Prostate gland (tissue), 2 donors: Measurements from ENCODE around the gene APOM. TPM values are rescaled to one million over a fixed set of nuclear protein-coding genes. Genes with fewer than 3 reads are reported as not detected.

ENCODE experiments used
- DNase-seq: peaks from one replicate; pipeline ENCODE4 v3.0.0-alpha.2; 2019; ENCODE audit warnings: low spot score
- H3K27ac ChIP-seq, 2 donors: fragments of 200-600 bp; sonication (generic); 2 replicates each; pipeline ENCODE4 v1.5.1; 2017 to 2019
- H3K27me3 ChIP-seq: fragments of 200-600 bp; sonication (generic); replicated peaks from 2 replicates; pipeline ENCODE4 v1.5.1; 2019; ENCODE audit not compliant: insufficient read depth
- H3K36me3 ChIP-seq, 2 donors: fragments of 200-600 bp; sonication (generic); 1 replicate in 1 of 2; 2 replicates in 1 of 2; pipeline versions ENCODE4 v1.5.1 to v1.8.1; 2017 to 2019
- H3K4me1 ChIP-seq: fragments of 200-600 bp; sonication (generic); replicated peaks from 2 replicates; pipeline ENCODE4 v1.5.1; 2019
- H3K4me3 ChIP-seq, 2 donors: fragments of 200-600 bp; sonication (generic); 2 replicates each; pipeline ENCODE4 v1.5.1; 2017 to 2019
- H3K9me3 ChIP-seq: fragments of 200-600 bp; sonication (generic); 2 replicates; pipeline ENCODE4 v1.5.1; 2017
- POLR2A ChIP-seq: fragments of 450-650 bp; IDR thresholded peaks from one replicate; pipeline ENCODE4 v1.6.1; 2016; ENCODE audit warnings: antibody characterized with exemption, mild to moderate bottlenecking
- POLR2AphosphoS5 ChIP-seq: sonication (generic); formaldehyde crosslinking; IDR thresholded peaks from one replicate; pipeline ENCODE4 v1.6.1; 2017; ENCODE audit warnings: antibody characterized with exemption
- WGBS: methylation state at CpG from one replicate; pipeline ENCODE4 v1.1.5; 2018; 5-methylcytosine and 5-hydroxymethylcytosine counted together
- intact Hi-C: fragments of 100-400 bp; cut with DNase I; formaldehyde crosslinking; loops from one replicate; pipeline ENCODE4 v1.14.2; 2022
- total RNA-seq, 2 donors: library from RNA; depleted of rRNA; stranded (reverse); fragments of >200 nt; gene quantifications; one replicate each; pipeline ENCODE4 v1.1.0, GENCODE V29; 2016
- TF ChIP-seq, protein P1 (sequence below), 4 experiments: fragments of 200-600 bp in 2 of 4; fragments of 450-650 bp in 2 of 4; sonication (generic) in 2 of 4; IDR thresholded peaks; 1 replicate in 3 of 4; 2 replicates in 1 of 4; pipeline ENCODE4 v1.5.1; 2016 to 2019; ENCODE audit warnings: antibody characterized with exemption in 4 of 4, mild to moderate bottlenecking in 2 of 4, moderate library complexity in 2 of 4

Gene APOM
- total RNA-seq, 2 donors from 2014 or later = 1.6 to 6.8 TPM

DNA sequence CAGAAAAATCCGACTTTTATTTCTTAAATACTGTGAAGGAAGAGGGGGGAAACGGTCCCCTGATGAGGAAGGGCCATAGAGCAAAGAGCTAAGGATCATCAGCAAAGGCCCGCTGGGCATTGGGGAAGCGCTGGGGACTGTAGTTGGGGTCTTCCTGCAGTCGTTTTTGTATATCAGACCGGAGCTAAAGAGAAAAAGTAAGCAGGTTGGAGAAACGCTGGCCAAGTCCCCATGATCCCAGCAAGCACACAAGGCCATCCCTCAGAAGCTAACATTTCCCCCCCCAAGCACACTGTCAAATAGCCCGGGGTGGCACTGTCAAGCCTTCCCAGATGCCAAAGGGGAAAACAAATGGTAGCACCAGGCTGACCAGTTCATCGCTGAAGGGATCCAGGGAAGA, 16.7 kb upstream of the APOM start:
- H3K36me3 ChIP-seq = peaks cover 37 to 56% of the 10 kb centered on the region in 2 donors
- H3K4me1 ChIP-seq = no peaks in the 10 kb centered on the region
- no peaks in the 10 kb centered on the region for H3K9me3 ChIP-seq
- H3K27me3 ChIP-seq = no peaks in the 10 kb centered on the region
- WGBS = 73% methylated on average over 9 of the region's 9 CpGs
- intact Hi-C loops = no loop called here
- H3K4me3 ChIP-seq = no peak overlapping the region
- TF ChIP-seq, protein P1, sequence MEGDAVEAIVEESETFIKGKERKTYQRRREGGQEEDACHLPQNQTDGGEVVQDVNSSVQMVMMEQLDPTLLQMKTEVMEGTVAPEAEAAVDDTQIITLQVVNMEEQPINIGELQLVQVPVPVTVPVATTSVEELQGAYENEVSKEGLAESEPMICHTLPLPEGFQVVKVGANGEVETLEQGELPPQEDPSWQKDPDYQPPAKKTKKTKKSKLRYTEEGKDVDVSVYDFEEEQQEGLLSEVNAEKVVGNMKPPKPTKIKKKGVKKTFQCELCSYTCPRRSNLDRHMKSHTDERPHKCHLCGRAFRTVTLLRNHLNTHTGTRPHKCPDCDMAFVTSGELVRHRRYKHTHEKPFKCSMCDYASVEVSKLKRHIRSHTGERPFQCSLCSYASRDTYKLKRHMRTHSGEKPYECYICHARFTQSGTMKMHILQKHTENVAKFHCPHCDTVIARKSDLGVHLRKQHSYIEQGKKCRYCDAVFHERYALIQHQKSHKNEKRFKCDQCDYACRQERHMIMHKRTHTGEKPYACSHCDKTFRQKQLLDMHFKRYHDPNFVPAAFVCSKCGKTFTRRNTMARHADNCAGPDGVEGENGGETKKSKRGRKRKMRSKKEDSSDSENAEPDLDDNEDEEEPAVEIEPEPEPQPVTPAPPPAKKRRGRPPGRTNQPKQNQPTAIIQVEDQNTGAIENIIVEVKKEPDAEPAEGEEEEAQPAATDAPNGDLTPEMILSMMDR (IDR thresholded peaks at IDR 0.05) = no peak
- no peak for TF ChIP-seq POLR2AphosphoS5
- no peak for TF ChIP-seq POLR2A
- no peak overlapping the region for H3K27ac ChIP-seq
- no peak for DNase-seq

DNA sequence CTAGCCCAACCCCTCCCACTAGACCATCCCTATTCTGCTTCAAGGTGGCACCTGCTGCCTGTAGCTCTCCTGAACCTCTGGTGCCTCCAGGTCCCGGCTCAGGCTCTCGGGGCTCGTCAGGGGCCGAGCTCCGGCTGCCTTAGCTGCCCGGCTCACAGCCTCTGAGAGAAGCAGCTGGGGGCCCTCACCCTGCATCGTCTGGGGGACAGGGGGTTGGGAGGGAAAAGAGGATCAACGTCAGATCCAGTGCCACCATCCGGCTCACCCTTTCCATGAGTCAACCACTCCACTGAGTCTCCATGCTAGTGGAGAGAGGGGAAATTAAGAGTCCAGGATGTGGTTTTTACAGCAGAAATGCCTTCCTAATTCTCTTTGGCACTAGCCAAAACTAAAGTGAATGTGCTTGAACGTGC, 16.2 kb upstream of the APOM start:
- peaks cover 40 to 60% of the 10 kb centered on the region in 2 donors for H3K36me3 ChIP-seq
- no peaks in the 10 kb centered on the region for H3K27me3 ChIP-seq
- H3K4me3 ChIP-seq = no peak overlapping the region
- H3K4me1 ChIP-seq = no peaks in the 10 kb centered on the region
- intact Hi-C loops = no loop called here
- H3K27ac ChIP-seq = no peak overlapping the region
- 60% methylated on average over 5 of the region's 10 CpGs for WGBS
- no peaks in the 10 kb centered on the region for H3K9me3 ChIP-seq
- no peak for DNase-seq
- TF ChIP-seq POLR2AphosphoS5 (no peak), POLR2A (no peak)
- TF ChIP-seq, protein P1 (IDR thresholded peaks at IDR 0.05) = no peak

DNA sequence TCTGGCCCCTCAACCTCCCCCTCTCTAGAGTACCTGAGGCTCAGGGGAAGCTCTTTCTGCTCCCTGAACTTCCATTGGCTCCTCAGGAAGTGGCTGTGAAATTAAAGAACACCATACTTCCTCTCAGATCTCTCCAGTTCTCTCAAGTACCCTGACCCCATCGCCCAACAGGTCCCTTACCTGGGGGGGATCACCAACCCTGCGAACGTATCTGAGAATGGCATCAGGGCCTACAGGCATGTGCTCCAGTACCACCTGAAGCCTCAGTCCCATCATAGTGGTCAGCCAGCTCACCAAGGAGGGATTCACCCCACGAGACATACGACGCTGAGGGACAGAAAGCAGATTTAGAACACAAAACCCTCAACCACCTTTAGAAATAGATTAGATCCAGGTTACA, 15.1 kb upstream of the APOM start:
- Histone ChIP-seq H3K4me1 (no peaks in the 10 kb centered on the region), H3K4me3 (no peak overlapping the region), H3K36me3 (peaks cover 39 to 63% of the 10 kb centered on the region in 2 donors), H3K9me3 (no peaks in the 10 kb centered on the region), H3K27ac (no peak overlapping the region), H3K27me3 (no peaks in the 10 kb centered on the region)
- WGBS = 97% methylated on average over 6 of the region's 6 CpGs
- no peak for DNase-seq
- intact Hi-C loops = no loop called here
- TF ChIP-seq, protein P1 (IDR thresholded peaks at IDR 0.05) = no peak
- TF ChIP-seq POLR2AphosphoS5 = no peak
- no peak for TF ChIP-seq POLR2A

DNA sequence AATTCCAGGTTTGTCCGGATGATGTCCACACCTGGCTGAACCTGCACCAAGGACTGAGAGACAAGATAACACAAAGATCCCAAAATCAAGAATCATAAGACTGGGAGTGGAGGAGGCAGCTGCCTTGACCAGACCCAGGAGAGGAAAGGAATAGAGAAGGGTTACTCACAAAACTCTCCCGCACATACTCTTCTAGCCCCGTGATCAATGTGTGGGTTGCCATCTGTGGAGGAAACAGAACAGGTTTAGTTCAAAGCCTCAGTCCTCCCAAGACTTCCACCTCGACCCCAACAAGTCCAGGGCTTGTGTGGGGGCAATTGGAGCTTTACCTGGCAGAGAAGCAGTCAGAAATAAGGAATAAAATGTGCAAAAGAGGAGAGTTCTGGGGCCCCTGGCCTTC, 14.3 kb upstream of the APOM start:
- intact Hi-C loops = no loop called here
- Histone ChIP-seq H3K27ac (no peak overlapping the region), H3K27me3 (no peaks in the 10 kb centered on the region), H3K4me1 (no peaks in the 10 kb centered on the region), H3K4me3 (no peak overlapping the region), H3K9me3 (no peaks in the 10 kb centered on the region), H3K36me3 (peaks cover 37 to 64% of the 10 kb centered on the region in 2 donors)
- 90% methylated on average over 4 of the region's 4 CpGs for WGBS
- DNase-seq = no peak
- TF ChIP-seq, protein P1 (IDR thresholded peaks at IDR 0.05) = no peak
- TF ChIP-seq POLR2AphosphoS5 (no peak), POLR2A (no peak)

DNA sequence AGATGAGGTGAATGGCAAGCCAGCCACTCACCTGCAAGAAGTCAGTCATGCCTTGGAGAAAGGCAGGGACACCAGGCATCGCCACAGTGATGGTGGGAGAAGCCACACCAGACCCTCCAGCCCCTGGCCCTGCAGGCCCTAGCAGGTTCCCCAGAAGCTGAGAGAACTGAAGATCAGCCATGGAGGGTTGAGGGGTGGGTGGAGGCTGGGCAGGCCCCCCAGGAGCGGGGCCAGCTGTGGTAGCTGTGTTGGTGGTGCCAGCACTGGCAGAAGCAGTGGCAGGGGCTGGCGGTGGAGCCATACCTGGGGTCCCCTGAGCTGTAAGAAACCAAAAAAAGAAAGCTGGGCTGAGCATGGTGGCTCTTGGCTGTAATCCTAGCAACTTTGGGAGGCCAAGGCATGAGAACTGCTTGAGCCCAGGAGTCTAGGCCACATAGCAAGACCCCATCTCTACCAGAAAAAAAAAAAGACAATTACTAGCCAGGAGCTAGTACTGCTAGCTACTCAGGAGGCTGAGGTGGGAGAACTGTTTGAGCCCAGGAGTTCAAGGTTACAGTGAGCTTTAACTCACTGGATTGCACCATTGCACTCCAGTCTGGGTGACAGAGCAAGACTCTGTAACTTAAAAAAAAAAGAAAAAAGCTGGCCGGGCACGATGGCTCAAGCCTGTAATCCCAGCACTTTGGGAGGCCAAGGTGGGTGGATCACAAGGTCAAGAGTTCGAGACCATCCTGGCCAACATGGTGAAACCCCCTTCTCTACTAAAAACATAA, 12.7 kb upstream of the APOM start:
- Histone ChIP-seq H3K4me1 (no peaks in the 10 kb centered on the region), H3K27ac (no peak overlapping the region), H3K4me3 (no peak overlapping the region), H3K27me3 (no peaks in the 10 kb centered on the region), H3K36me3 (peaks cover 37 to 69% of the 10 kb centered on the region in 2 donors), H3K9me3 (no peaks in the 10 kb centered on the region)
- no peak for TF ChIP-seq POLR2AphosphoS5
- TF ChIP-seq POLR2A = no peak
- TF ChIP-seq, protein P1 (IDR thresholded peaks at IDR 0.05) = no peak
- 91% methylated on average over 6 of the region's 6 CpGs for WGBS
- intact Hi-C loops = no loop called here
- no peak for DNase-seq
